CD14-positive monocyte (primary cell): ENCODE results near the gene KRT35. TPM values are rescaled to one million over a fixed set of nuclear protein-coding genes. Genes with fewer than 3 reads are reported as not detected.

Experiments
- DNase-seq, 3 donors: peaks; one replicate each; pipeline ENCODE4 v3.0.0-alpha.2; 2011 to 2022
- H2AFZ ChIP-seq: 2 replicates; pipeline ENCODE4 v1.6.0; 2012; ENCODE audit warnings: mild to moderate bottlenecking, low read depth, low read length, inconsistent platforms; ENCODE audit not compliant: insufficient read depth, poor library complexity, severe bottlenecking
- H3K27ac ChIP-seq, 2 donors: 1 replicate in 1 of 2; 2 replicates in 1 of 2; pipeline ENCODE4 v1.5.1; 2012 to 2013; ENCODE audit warnings: low read length in 2 of 2, control low read depth in 1 of 2, inconsistent platforms in 1 of 2, low read depth in 1 of 2, mild to moderate bottlenecking in 1 of 2
- H3K27me3 ChIP-seq, 2 donors: one replicate each; pipeline versions ENCODE4 v1.6.0 to v1.6.1; 2011 to 2013; ENCODE audit warnings: low read length in 2 of 2; ENCODE audit not compliant: control insufficient read depth in 2 of 2, insufficient read depth in 2 of 2
- H3K36me3 ChIP-seq, 2 donors: replicated peaks in 1 of 2; 1 replicate in 1 of 2; 2 replicates in 1 of 2; pipeline versions ENCODE4 v1.5.1 to v1.6.1; 2012 to 2013; ENCODE audit warnings: low read length in 2 of 2, control low read depth in 1 of 2, inconsistent platforms in 1 of 2, mild to moderate bottlenecking in 1 of 2; ENCODE audit not compliant: insufficient read depth in 2 of 2, control insufficient read depth in 1 of 2
- H3K4me1 ChIP-seq, 2 donors: 1 replicate in 1 of 2; 2 replicates in 1 of 2; pipeline versions ENCODE4 v1.5.1 to v1.6.1; 2012 to 2013; ENCODE audit warnings: low read length in 2 of 2, control low read depth in 1 of 2, inconsistent platforms in 1 of 2, mild to moderate bottlenecking in 1 of 2, moderate library complexity in 1 of 2; ENCODE audit not compliant: insufficient read depth in 2 of 2, control insufficient read depth in 1 of 2
- H3K4me2 ChIP-seq: replicated peaks from 2 replicates; pipeline ENCODE3; 2012; ENCODE audit warnings: low read length, moderate library complexity, mild to moderate bottlenecking; ENCODE audit not compliant: poor library complexity, severe bottlenecking; ENCODE audit errors: extremely low read depth
- H3K4me3 ChIP-seq, 3 experiments: fragments of 200-600 bp in 1 of 3; sonication (generic) in 1 of 3; replicated peaks in 1 of 3; 1 replicate in 2 of 3; 2 replicates in 1 of 3; pipeline ENCODE4 v1.5.1; 2011 to 2013; ENCODE audit warnings: low read length in 3 of 3, mild to moderate bottlenecking in 3 of 3, control low read depth in 2 of 3, low read depth in 2 of 3, inconsistent platforms in 1 of 3, moderate library complexity in 1 of 3
- H3K79me2 ChIP-seq: 2 replicates; pipeline ENCODE4 v1.6.0; 2012; ENCODE audit warnings: mild to moderate bottlenecking, control low read depth, inconsistent platforms, low read length, moderate library complexity; ENCODE audit not compliant: insufficient read depth
- H3K9ac ChIP-seq: 2 replicates; pipeline ENCODE4 v1.6.0; 2017; ENCODE audit warnings: low read length, mild to moderate bottlenecking; ENCODE audit not compliant: insufficient read depth, poor library complexity, severe bottlenecking
- H3K9me3 ChIP-seq, 2 donors: replicated peaks in 1 of 2; 1 replicate in 1 of 2; 2 replicates in 1 of 2; pipeline versions ENCODE4 v1.5.1 to v1.6.1; 2012 to 2013; ENCODE audit warnings: low read length in 2 of 2, control low read depth in 1 of 2; ENCODE audit not compliant: control insufficient read depth in 1 of 2, insufficient read depth in 1 of 2
- H4K20me1 ChIP-seq: 2 replicates; pipeline ENCODE4 v1.6.0; 2012; ENCODE audit warnings: mild to moderate bottlenecking, low read length, control low read depth, moderate library complexity; ENCODE audit not compliant: insufficient read depth
- H3K27ac Mint-ChIP-seq, 7 donors: one replicate each; pipeline ENCODE4 v1.8.0; 2020; ENCODE audit warnings: mild to moderate bottlenecking in 7 of 7, mixed read lengths in 7 of 7, moderate library complexity in 6 of 7, inconsistent platforms in 2 of 7
- H3K27me3 Mint-ChIP-seq, 3 donors: one replicate each; pipeline ENCODE4 v1.8.0; 2021 to 2022; ENCODE audit warnings: low read depth in 3 of 3, mild to moderate bottlenecking in 3 of 3, mixed read lengths in 3 of 3, moderate library complexity in 3 of 3, inconsistent platforms in 1 of 3
- H3K36me3 Mint-ChIP-seq, 2 donors: one replicate each; pipeline ENCODE4 v1.8.0; 2020; ENCODE audit warnings: mixed read lengths in 2 of 2, inconsistent platforms in 1 of 2, mild to moderate bottlenecking in 1 of 2
- H3K4me1 Mint-ChIP-seq: one replicate; pipeline ENCODE4 v1.8.0; 2020; ENCODE audit warnings: mild to moderate bottlenecking, mixed read lengths
- H3K4me3 Mint-ChIP-seq, 2 donors: one replicate each; pipeline ENCODE4 v1.8.0; 2020; ENCODE audit warnings: mild to moderate bottlenecking in 2 of 2, mixed read lengths in 2 of 2, moderate library complexity in 1 of 2
- H3K9me3 Mint-ChIP-seq, 7 donors: one replicate each; pipeline ENCODE4 v1.8.0; 2020 to 2022; ENCODE audit warnings: mixed read lengths in 7 of 7, mild to moderate bottlenecking in 6 of 7, moderate library complexity in 6 of 7, inconsistent platforms in 2 of 7
- CTCF ChIP-seq: fragments of 200-600 bp; IDR thresholded peaks from one replicate; pipeline ENCODE4 v1.8.0; 2022; ENCODE audit warnings: antibody characterized with exemption, mild to moderate bottlenecking
- WGBS: methylation state at CpG from one replicate; pipeline ENCODE4 v1.1.5; 2013; ENCODE audit warnings: missing lambda C conversion rate; ENCODE audit not compliant: insufficient coverage; 5-methylcytosine and 5-hydroxymethylcytosine counted together
- intact Hi-C, 2 donors: fragments of 100-400 bp; cut with micrococcal nuclease; formaldehyde crosslinking; loops; one replicate each; pipeline versions ENCODE4 v1.15.0 to v1.15.1; 2023
- polyA plus RNA-seq, 3 donors: library from polyadenylated mRNA; depleted of rRNA in 1 of 3; unstranded in 2 of 3; stranded (reverse) in 1 of 3; fragments of 300-500 nt in 2 of 3; fragments of >200 nt in 1 of 3; fragmentation: Illumina TruSeq in 2 of 3; gene quantifications; 1 replicate in 2 of 3; 2 replicates in 1 of 3; pipeline ENCODE4 v1.2.3, GENCODE V29; 2012 to 2021
- small RNA-seq: library from RNA; depleted of rRNA; stranded (forward); fragments of <200 nt; gene quantifications from one replicate; pipeline ENCODE3, GENCODE V24; 2012; ENCODE audit warnings: low read depth; ENCODE audit not compliant: insufficient read length

KRT35 gene
- polyA plus RNA-seq, 3 donors, result not detected

- Histone ChIP-seq H3K27me3 (no peaks in the 10 kb centered on the region), H2AFZ (no peak overlapping the region), H3K9ac (no peak overlapping the region), H3K27ac (no peak overlapping the region), H3K36me3 (no peaks in the 10 kb centered on the region), H3K9me3 (no peaks in the 10 kb centered on the region), H3K4me1 (no peaks in the 10 kb centered on the region), H3K79me2 (no peaks in the 10 kb centered on the region), H3K4me2 (no peak overlapping the region), H4K20me1 (no peaks in the 10 kb centered on the region), H3K4me3 (no peak overlapping the region)
- H3K4me1 Mint-ChIP-seq, result peaks cover 5% of the 10 kb centered on the region
- no peak overlapping the region for H3K27ac Mint-ChIP-seq
- TF ChIP-seq CTCF, result no peak
- WGBS, result 82% methylated on average over 5 of the region's 7 CpGs
- H3K36me3 Mint-ChIP-seq, result no peaks in the 10 kb centered on the region
- intact Hi-C loops, result no loop called here
- H3K27me3 Mint-ChIP-seq, result peaks cover 4 to 12% (median 6%) of the 10 kb centered on the region in 3 donors
- no peak for DNase-seq
- H3K4me3 Mint-ChIP-seq, result peak overlapping the region in 1 of 2 donors; percentile 26
- no peaks in the 10 kb centered on the region for H3K9me3 Mint-ChIP-seq
Measured at GRCh38 chr17:41429667-41430066, 51.3 kb downstream of the KRT35 start.

GRCh38 chr17:41428591-41429291 is 52.2 kb downstream of the KRT35 start:
- H3K79me2 ChIP-seq, result no peaks in the 10 kb centered on the region
- WGBS, result 87% methylated on average over 3 of the region's 4 CpGs
- no peak overlapping the region for H3K27ac ChIP-seq
- H2AFZ ChIP-seq, result no peak overlapping the region
- peaks cover 5% of the 10 kb centered on the region for H3K4me1 Mint-ChIP-seq
- peaks cover 6 to 14% (median 9%) of the 10 kb centered on the region in 3 donors for H3K27me3 Mint-ChIP-seq
- no peaks in the 10 kb centered on the region for H3K9me3 ChIP-seq
- no peaks in the 10 kb centered on the region for H4K20me1 ChIP-seq
- TF ChIP-seq CTCF, result no peak
- intact Hi-C loops, result no loop called here
- no peaks in the 10 kb centered on the region for H3K27me3 ChIP-seq
- H3K4me2 ChIP-seq, result no peak overlapping the region
- DNase-seq, result no peak
- no peak overlapping the region for H3K4me3 Mint-ChIP-seq
- no peak overlapping the region for H3K27ac Mint-ChIP-seq
- no peaks in the 10 kb centered on the region for H3K36me3 Mint-ChIP-seq
- H3K36me3 ChIP-seq, result no peaks in the 10 kb centered on the region
- no peaks in the 10 kb centered on the region for H3K4me1 ChIP-seq
- H3K4me3 ChIP-seq, result no peak overlapping the region
- H3K9me3 Mint-ChIP-seq, result no peaks in the 10 kb centered on the region
- no peak overlapping the region for H3K9ac ChIP-seq

Small RNA genes within 50 kb of the gene (small RNA-seq; reads per million reads assigned to genes)
- 2.8 reads per million, percentile 19 among the genes with 10 or more reads in this experiment for gene RNU2-32P

Other genes starting within 250 kb of the KRT35 start
- gene KRTAP9-3, start 248.7 kb downstream of the KRT35 start, polyA plus RNA-seq, result not detected
- not detected for gene KRTAP9-8, start 243.2 kb downstream of the KRT35 start, polyA plus RNA-seq
- gene KRTAP9-4, start 231.5 kb downstream of the KRT35 start, polyA plus RNA-seq, result not detected
- gene KRTAP9-9, start 225.8 kb downstream of the KRT35 start, polyA plus RNA-seq, result not detected
- gene KRTAP9-6, start 215.8 kb downstream of the KRT35 start, polyA plus RNA-seq, result not detected
- not detected for gene KRTAP9-7, start 205.5 kb downstream of the KRT35 start, polyA plus RNA-seq
- gene KRTAP29-1, start 178.3 kb downstream of the KRT35 start, polyA plus RNA-seq, result not detected
- gene KRTAP16-1, start 171.8 kb downstream of the KRT35 start, polyA plus RNA-seq, result not detected
- gene KRTAP17-1, start 165.4 kb downstream of the KRT35 start, polyA plus RNA-seq, result not detected
- not detected for gene KRT33A, start 130.3 kb downstream of the KRT35 start, polyA plus RNA-seq
- gene KRT33B, start 111.3 kb downstream of the KRT35 start, polyA plus RNA-seq, result not detected
- gene KRT34, start 98.8 kb downstream of the KRT35 start, polyA plus RNA-seq, result not detected
- gene KRT31, start 83.5 kb downstream of the KRT35 start, polyA plus RNA-seq, result not detected
- gene KRT37, start 56.6 kb downstream of the KRT35 start, polyA plus RNA-seq, result not detected
- not detected for gene KRT38, start 40.2 kb downstream of the KRT35 start, polyA plus RNA-seq
- gene KRT32, start 13.8 kb downstream of the KRT35 start, polyA plus RNA-seq, result not detected
- under 1 TPM; 0.24 to 0.87 (median 0.25) TPM for gene KRT36, start 8.8 kb upstream of the KRT35 start, polyA plus RNA-seq
- not detected for gene KRT13, start 24.5 kb upstream of the KRT35 start, polyA plus RNA-seq
- gene KRT15, start 37.7 kb upstream of the KRT35 start, polyA plus RNA-seq, result under 1 TPM in 1 of 3 donors, not detected in 2; 0.03 TPM
- not detected for gene KRT19, start 47.2 kb upstream of the KRT35 start, polyA plus RNA-seq
- not detected for gene KRT9, start 90.9 kb upstream of the KRT35 start, polyA plus RNA-seq
- not detected for gene KRT14, start 105.7 kb upstream of the KRT35 start, polyA plus RNA-seq
- gene KRT16, start 131.6 kb upstream of the KRT35 start, polyA plus RNA-seq, result not detected
- under 1 TPM in 1 of 3 donors, not detected in 2; 0.49 TPM for gene KRT17, start 143.4 kb upstream of the KRT35 start, polyA plus RNA-seq
- gene EIF1, start 207.7 kb upstream of the KRT35 start, polyA plus RNA-seq, result 1,000 to 10,000 TPM; 1,176 to 1,536 (median 1,425) TPM
- gene GAST, start 231.2 kb upstream of the KRT35 start, polyA plus RNA-seq, result not detected